Upper lobe of right lung (tissue), 1 donor: ENCODE measurements around the gene IDUA. TPM values are rescaled to one million over a fixed set of nuclear protein-coding genes. Genes with fewer than 3 reads are reported as not detected.
"Not testable (repeated sequence)": the region's sequence is repeated elsewhere in the genome, so short reads cannot be mapped to it uniquely, and the experiment has no call there.

Experiments
- ATAC-seq: fragments of 200-7000 bp; cut with Tn5 transposase; one replicate; pipeline ENCODE4 v1.9.1; 2020; ENCODE audit warnings: mild to moderate bottlenecking, moderate library complexity
- DNase-seq: peaks from one replicate; pipeline ENCODE4 v3.0.0-alpha.2; 2020
- H3K27ac ChIP-seq: fragments of 200-600 bp; one replicate; pipeline ENCODE4 v1.8.0; 2022
- H3K27me3 ChIP-seq: fragments of 200-600 bp; one replicate; pipeline ENCODE4 v1.8.0; 2022; ENCODE audit warnings: mild to moderate bottlenecking
- H3K36me3 ChIP-seq: fragments of 200-600 bp; one replicate; pipeline ENCODE4 v1.8.0; 2022
- H3K4me1 ChIP-seq: fragments of 200-600 bp; one replicate; pipeline ENCODE4 v1.8.0; 2022
- H3K4me3 ChIP-seq: fragments of 200-600 bp; one replicate; pipeline ENCODE4 v1.8.0; 2022; ENCODE audit warnings: mild to moderate bottlenecking
- H3K9me3 ChIP-seq: fragments of 200-600 bp; one replicate; pipeline ENCODE4 v1.8.0; 2022
- intact Hi-C: fragments of 100-400 bp; cut with DNase I; formaldehyde crosslinking; loops from one replicate; pipeline ENCODE4 v1.11.0; 2022
- total RNA-seq: library from RNA; stranded (reverse); fragmentation: NEBNext Ultra II Directional; extraction: Animal tissue kit (Norgen Biotek cat#: 25700); gene quantifications from one replicate; pipeline ENCODE4 v1.2.1, GENCODE V29; 2021
- TF ChIP-seq, protein P1 (sequence below): fragments of 200-600 bp; IDR thresholded peaks from one replicate; pipeline ENCODE4 v1.8.0; 2022; ENCODE audit warnings: antibody characterized with exemption
- donor health status: DM: no; HTN: yes; CAD: no; lungs with severe emphysema.

The IDUA gene
- total RNA-seq, 1 donor from 2014 or later = 49.2 TPM

- peaks cover 39% of the 10 kb centered on the region for H3K4me1 ChIP-seq
- intact Hi-C loops = no loop called here
- H3K27ac ChIP-seq = no peak overlapping the region
- TF ChIP-seq, protein P1, sequence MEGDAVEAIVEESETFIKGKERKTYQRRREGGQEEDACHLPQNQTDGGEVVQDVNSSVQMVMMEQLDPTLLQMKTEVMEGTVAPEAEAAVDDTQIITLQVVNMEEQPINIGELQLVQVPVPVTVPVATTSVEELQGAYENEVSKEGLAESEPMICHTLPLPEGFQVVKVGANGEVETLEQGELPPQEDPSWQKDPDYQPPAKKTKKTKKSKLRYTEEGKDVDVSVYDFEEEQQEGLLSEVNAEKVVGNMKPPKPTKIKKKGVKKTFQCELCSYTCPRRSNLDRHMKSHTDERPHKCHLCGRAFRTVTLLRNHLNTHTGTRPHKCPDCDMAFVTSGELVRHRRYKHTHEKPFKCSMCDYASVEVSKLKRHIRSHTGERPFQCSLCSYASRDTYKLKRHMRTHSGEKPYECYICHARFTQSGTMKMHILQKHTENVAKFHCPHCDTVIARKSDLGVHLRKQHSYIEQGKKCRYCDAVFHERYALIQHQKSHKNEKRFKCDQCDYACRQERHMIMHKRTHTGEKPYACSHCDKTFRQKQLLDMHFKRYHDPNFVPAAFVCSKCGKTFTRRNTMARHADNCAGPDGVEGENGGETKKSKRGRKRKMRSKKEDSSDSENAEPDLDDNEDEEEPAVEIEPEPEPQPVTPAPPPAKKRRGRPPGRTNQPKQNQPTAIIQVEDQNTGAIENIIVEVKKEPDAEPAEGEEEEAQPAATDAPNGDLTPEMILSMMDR = no peak
- DNase-seq (no peak), ATAC-seq (no peak)
- H3K4me3 ChIP-seq = no peak overlapping the region
- H3K36me3 ChIP-seq = no peaks in the 10 kb centered on the region
- H3K9me3 ChIP-seq = no peaks in the 10 kb centered on the region
- peaks cover 18% of the 10 kb centered on the region for H3K27me3 ChIP-seq
Measured at GRCh38 chr4:1043162-1043561, 56.3 kb downstream of the IDUA start.

DNA sequence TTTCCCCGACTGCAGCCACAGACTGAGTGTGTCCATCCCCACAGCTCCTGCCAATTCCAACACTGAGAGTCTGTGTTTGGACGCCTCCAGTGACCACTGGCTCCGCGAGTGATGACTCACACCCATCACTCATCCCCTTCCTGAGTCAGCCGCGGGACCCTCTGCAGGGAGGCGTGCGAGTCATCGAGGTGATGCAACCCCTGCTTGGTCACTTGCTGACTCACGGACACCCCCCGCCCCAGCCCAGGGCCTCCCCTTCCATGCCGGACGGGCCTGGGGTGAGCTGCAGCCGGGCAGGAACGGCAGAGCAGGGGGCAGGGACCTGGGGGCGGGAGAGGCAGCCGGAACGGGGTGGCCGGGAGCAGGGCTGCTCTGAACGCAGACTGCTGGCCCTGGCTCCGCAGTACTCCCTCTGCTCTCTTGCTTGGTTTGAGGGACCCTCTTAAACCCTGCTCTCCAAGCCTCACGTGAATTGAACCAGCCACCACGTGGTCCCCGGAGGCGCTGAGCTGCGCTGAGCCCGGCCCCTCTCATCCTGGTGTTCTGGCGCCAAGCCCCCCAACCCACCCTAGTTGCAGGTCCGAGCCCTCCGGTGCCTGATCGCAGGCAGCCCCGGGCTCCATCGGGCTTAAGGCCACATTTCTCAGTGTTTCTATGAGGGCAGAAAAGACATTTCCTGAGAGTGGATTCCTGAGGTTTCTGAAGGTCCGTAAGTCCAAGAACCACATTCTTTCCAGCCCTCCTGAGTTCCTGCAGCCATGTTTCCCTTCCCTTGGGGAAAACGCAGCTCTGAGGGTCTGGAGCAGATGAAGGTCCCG lies 57.0 kb downstream of the IDUA start:
- TF ChIP-seq, protein P1 = no peak
- H3K36me3 ChIP-seq = no peaks in the 10 kb centered on the region
- H3K27me3 ChIP-seq = peaks cover 18% of the 10 kb centered on the region
- no peaks in the 10 kb centered on the region for H3K9me3 ChIP-seq
- intact Hi-C loops = no loop called here
- DNase-seq (peak; percentile 86), ATAC-seq (peak; percentile 70)
- peaks cover 39% of the 10 kb centered on the region for H3K4me1 ChIP-seq
- no peak overlapping the region for H3K4me3 ChIP-seq
- H3K27ac ChIP-seq = no peak overlapping the region

GRCh38 chr4:1044469-1045192 lies 57.8 kb downstream of the IDUA start:
- intact Hi-C loops = no loop called here
- ATAC-seq (no peak), DNase-seq (peak; percentile 57)
- TF ChIP-seq, protein P1 = no peak
- Histone ChIP-seq H3K27ac (no peak overlapping the region), H3K9me3 (no peaks in the 10 kb centered on the region), H3K27me3 (peaks cover 18% of the 10 kb centered on the region), H3K36me3 (no peaks in the 10 kb centered on the region), H3K4me3 (no peak overlapping the region), H3K4me1 (peaks cover 39% of the 10 kb centered on the region)

GRCh38 chr4:1045193-1045594 lies 58.4 kb downstream of the IDUA start:
- TF ChIP-seq, protein P1 = no peak
- intact Hi-C loops = no loop called here
- Histone ChIP-seq H3K4me3 (no peak overlapping the region), H3K9me3 (no peaks in the 10 kb centered on the region), H3K27ac (no peak overlapping the region), H3K27me3 (peaks cover 18% of the 10 kb centered on the region), H3K36me3 (no peaks in the 10 kb centered on the region), H3K4me1 (peaks cover 36% of the 10 kb centered on the region)
- DNase-seq (peak; percentile 48), ATAC-seq (no peak)

- intact Hi-C loops = no loop called here
- no peak for DNase-seq
Measured at GRCh38 chr4:1045595-1046201, 58.9 kb downstream of the IDUA start.

DNA sequence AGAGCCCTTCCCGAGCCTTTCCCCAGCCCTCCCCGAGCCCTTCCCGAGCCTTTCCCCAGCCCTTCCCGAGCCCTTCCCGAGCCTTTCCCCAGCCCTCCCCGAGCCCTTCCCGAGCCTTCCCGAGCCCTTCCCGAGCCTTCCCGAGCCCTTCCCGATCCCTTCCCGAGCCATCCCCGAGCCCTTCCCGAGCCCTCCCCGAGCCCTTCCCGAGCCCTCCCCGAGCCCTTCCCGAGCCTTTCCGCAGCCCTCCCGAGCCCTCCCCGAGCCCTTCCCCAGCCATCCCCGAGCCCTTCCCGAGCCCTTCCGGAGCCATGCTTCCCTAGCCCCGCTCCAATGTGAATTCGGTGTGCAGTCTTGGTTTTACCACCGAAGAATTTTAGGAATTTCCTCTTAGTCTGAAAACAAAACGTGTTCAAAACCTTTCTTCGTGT lies 59.8 kb downstream of the IDUA start:
- intact Hi-C loops = not testable (repeated sequence)
- peaks cover 30% of the 10 kb centered on the region for H3K4me1 ChIP-seq

More at GRCh38 chr4:1045595-1046201, 58.9 kb downstream of the IDUA start:
- H3K9me3 ChIP-seq = no peaks in the 10 kb centered on the region
- no peak overlapping the region for H3K27ac ChIP-seq
- H3K4me3 ChIP-seq = no peak overlapping the region
- H3K36me3 ChIP-seq = no peaks in the 10 kb centered on the region
- H3K4me1 ChIP-seq = peaks cover 36% of the 10 kb centered on the region
- peaks cover 22% of the 10 kb centered on the region for H3K27me3 ChIP-seq
- TF ChIP-seq, protein P1 = no peak
- no peak for ATAC-seq

More for the DNA sequence above, 59.8 kb downstream of the IDUA start:
- DNase-seq = peak; percentile 76
- ATAC-seq = peak; percentile 8
- H3K36me3 ChIP-seq, H3K27ac ChIP-seq, H3K9me3 ChIP-seq: not testable (repeated sequence)
- Histone ChIP-seq H3K4me3 (peak overlapping the region; percentile 12), H3K27me3 (peaks cover 19% of the 10 kb centered on the region)
